Measurements from ENCODE around the gene KTN1.

The KTN1 gene

DNA sequence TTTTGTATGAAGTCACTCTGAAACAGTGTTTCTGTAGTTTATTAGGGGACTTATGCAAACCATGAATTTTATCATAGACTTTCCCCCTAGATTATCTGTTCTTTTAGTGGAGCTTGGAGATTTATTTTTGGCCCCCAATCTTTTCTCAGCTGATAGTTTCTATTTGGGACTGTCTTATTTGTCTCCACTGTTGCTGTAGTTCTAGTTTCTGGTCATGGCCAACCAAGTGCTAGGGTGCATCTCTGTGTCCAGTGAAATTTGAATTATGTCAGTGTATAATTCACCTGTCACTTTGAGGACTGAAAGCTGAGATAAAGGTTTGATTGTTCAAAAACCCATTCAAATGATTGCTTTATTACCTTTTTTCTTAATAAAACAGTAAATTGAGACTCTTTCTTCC lies 61.3 kb downstream of the KTN1 start:
- TF ChIP-seq, protein P1, sequence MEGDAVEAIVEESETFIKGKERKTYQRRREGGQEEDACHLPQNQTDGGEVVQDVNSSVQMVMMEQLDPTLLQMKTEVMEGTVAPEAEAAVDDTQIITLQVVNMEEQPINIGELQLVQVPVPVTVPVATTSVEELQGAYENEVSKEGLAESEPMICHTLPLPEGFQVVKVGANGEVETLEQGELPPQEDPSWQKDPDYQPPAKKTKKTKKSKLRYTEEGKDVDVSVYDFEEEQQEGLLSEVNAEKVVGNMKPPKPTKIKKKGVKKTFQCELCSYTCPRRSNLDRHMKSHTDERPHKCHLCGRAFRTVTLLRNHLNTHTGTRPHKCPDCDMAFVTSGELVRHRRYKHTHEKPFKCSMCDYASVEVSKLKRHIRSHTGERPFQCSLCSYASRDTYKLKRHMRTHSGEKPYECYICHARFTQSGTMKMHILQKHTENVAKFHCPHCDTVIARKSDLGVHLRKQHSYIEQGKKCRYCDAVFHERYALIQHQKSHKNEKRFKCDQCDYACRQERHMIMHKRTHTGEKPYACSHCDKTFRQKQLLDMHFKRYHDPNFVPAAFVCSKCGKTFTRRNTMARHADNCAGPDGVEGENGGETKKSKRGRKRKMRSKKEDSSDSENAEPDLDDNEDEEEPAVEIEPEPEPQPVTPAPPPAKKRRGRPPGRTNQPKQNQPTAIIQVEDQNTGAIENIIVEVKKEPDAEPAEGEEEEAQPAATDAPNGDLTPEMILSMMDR (IDR thresholded peaks at IDR 0.05; ENCODE audit: low read depth, low read length) = no peak
- DNase-seq (ENCODE audit: low read depth in 2 of 2) = no peak
- no peak overlapping the region for H3K4me3 ChIP-seq (replicated peaks in 1 of 2; ENCODE audit: low read depth in 2 of 2, low read length in 2 of 2)

DNA sequence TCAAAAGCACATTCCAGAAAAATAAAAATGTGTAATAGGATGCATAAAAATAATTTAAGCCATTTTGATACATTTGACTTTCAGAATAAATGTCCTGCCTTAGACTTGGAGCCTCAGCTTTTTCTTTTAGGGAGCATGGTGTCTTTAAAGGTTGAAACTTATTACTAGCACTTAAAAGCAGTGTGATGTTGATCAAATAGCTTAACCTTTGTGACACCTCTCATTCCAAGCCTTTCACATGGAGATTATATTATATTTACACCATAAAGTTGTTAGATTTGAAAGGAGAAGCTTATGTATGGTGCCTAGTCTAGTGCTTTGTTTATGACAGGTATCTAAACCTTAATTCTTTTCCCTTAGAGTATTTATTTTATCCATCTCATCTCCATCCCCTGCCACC lies 61.9 kb downstream of the KTN1 start:
- DNase-seq (ENCODE audit: low read depth in 2 of 2) = no peak
- TF ChIP-seq, protein P1 (IDR thresholded peaks at IDR 0.05; ENCODE audit: low read depth, low read length) = no peak

DNA sequence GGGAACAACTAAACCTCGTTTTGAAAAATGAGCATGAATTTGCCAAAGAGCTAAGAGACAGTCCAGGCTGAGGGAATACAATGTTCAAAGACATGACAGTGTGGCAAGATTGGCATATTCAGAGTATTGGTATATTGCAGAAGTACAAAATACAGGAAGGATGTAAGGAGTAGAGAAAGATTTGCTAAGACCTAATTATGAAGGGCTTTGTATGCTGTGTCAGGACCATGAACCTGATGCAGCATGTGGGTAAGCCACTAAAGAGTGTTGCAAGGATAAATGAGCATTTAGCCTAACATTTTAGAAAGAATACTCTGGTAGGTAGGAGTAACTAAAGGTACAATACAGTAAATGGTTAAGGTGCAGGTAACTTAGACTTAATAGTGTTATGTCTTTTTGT lies 65.1 kb downstream of the KTN1 start:
- no peak for DNase-seq (ENCODE audit: low read depth in 2 of 2)
- H3K4me3 ChIP-seq (replicated peaks in 1 of 2; ENCODE audit: low read depth in 2 of 2, low read length in 2 of 2) = no peak overlapping the region
- TF ChIP-seq, protein P1 (IDR thresholded peaks at IDR 0.05; ENCODE audit: low read depth, low read length) = no peak

More for the DNA sequence above, 61.9 kb downstream of the KTN1 start:
- H3K4me3 ChIP-seq (replicated peaks in 1 of 2; ENCODE audit: low read depth in 2 of 2, low read length in 2 of 2) = no peak overlapping the region

DNA sequence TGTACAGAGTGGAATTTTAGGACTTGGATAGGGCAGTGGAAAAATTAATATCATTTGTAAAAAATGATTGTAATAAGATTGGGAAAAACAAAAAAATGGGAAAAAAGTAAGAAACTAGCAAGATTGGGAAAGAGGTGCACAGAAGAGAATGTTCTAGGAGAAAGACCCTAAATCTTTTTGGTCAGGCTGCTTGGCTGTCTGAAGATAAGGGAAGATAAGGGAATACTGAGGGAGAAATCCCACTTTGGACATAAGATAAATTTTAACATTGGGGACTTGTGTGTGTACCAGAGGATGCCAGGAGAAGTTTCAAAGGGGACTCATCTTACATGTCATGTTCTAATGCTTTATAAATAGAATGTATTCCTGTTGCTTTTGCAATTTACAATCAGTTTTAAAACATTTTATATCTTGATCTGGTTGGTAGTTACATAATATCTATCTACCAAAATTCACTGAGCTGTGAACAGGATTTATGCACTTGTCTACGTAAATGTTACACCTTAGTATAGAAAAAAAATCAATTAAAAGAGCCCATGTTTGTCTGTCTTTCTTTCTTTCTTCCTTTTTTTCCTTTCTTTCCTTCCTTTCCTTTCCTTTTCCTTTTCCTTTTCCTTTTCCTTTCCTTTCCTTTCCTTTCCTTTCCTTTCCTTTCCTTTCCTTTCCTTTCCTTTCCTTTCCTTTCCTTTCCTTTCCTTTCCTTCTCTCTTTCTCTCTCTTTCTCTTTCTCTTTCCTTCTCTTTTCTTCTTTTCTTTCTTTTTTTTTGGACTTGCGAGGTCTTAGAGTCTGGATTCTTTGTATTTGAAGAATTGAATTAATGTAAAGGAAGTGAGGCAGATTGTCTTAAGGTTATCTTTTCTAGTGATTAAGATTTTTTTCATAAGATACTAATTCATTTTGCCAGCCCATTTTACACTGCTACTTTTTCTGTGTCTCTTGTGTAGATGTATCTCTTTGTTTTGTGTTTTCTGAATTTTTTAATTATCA lies 66.1 kb downstream of the KTN1 start:
- TF ChIP-seq, protein P1 (IDR thresholded peaks at IDR 0.05; ENCODE audit: low read depth, low read length) = no peak
- no peak overlapping the region for H3K4me3 ChIP-seq (replicated peaks in 1 of 2; ENCODE audit: low read depth in 2 of 2, low read length in 2 of 2)
- DNase-seq (ENCODE audit: low read depth in 2 of 2) = no peak

DNA sequence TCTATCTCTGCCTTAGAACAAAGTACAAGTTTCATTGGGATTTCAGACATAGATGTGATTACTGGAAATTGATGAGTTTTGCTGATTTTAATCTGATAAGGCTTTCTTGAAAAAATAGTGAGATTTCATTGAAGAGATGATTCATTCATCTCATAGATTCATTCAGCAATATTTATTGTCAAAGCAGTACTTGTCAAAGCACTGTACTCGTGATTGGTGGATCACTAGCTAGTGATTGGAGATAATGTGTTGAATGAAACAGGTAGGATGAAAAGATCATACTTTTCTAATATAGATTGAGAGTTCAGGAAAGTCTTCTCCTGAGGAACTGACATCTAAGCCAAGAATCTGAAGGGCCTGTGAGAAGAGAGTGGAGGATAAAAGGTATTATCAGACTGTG lies 71.0 kb downstream of the KTN1 start:
- TF ChIP-seq, protein P1 (IDR thresholded peaks at IDR 0.05; ENCODE audit: low read depth, low read length) = no peak
- no peak overlapping the region for H3K4me3 ChIP-seq (replicated peaks in 1 of 2; ENCODE audit: low read depth in 2 of 2, low read length in 2 of 2)
- DNase-seq (ENCODE audit: low read depth in 2 of 2) = no peak

DNA sequence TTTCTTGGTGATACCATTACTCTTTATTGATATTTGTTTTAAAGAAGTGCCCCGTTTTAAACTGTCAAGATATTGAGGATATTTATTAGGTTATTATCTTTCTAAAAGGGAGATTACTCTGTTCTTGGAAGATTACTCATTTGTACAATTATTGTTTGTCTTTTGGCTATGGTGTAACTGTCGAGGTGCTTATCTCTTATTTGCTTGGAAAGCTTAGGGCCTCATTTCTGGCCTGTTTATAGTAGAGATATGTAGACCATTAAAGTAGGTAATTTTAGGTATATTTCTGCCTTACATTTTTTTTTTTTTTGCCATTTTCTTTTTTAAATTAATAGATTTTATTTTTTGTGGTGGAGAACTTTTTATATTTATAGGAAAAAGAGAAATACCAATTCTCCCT lies 74.2 kb downstream of the KTN1 start:
- H3K4me3 ChIP-seq (replicated peaks in 1 of 2; ENCODE audit: low read depth in 2 of 2, low read length in 2 of 2) = no peak overlapping the region
- peak in 1 of 2 donors; percentile 18 for DNase-seq (ENCODE audit: low read depth in 2 of 2)
- TF ChIP-seq, protein P1 (IDR thresholded peaks at IDR 0.05; ENCODE audit: low read depth, low read length) = no peak
